Liver (tissue), 9 donors: ENCODE data around the gene POMT2. TPM values are rescaled to one million over a fixed set of nuclear protein-coding genes. Genes with fewer than 3 reads are reported as not detected.

Experiments
- DNase-seq: peaks from one replicate; pipeline ENCODE4 v3.0.0-alpha.2; 2017; ENCODE audit warnings: low spot score
- H3K27ac ChIP-seq, 2 donors: one replicate each; pipeline ENCODE4 v1.7.0; 2013; ENCODE audit warnings: inconsistent platforms in 2 of 2, low read length in 2 of 2, control low read depth in 1 of 2, low read depth in 1 of 2, mild to moderate bottlenecking in 1 of 2
- H3K27me3 ChIP-seq, 4 donors: one replicate each; pipeline versions ENCODE4 v1.6.1 to v1.7.0; 2013; ENCODE audit warnings: low read length in 3 of 4, inconsistent platforms in 1 of 4, mild to moderate bottlenecking in 1 of 4, moderate library complexity in 1 of 4; ENCODE audit not compliant: control insufficient read depth in 4 of 4, insufficient read depth in 4 of 4
- H3K36me3 ChIP-seq, 4 donors: one replicate each; pipeline versions ENCODE4 v1.6.1 to v1.7.0; 2013; ENCODE audit warnings: low read length in 3 of 4, mild to moderate bottlenecking in 3 of 4, low read depth in 1 of 4, moderate library complexity in 1 of 4; ENCODE audit not compliant: control insufficient read depth in 4 of 4, insufficient read depth in 3 of 4
- H3K4me1 ChIP-seq, 4 donors: one replicate each; pipeline versions ENCODE4 v1.6.1 to v1.7.0; 2013; ENCODE audit warnings: low read length in 3 of 4, mild to moderate bottlenecking in 3 of 4, moderate library complexity in 1 of 4; ENCODE audit not compliant: control insufficient read depth in 4 of 4, insufficient read depth in 4 of 4
- H3K4me3 ChIP-seq, 3 donors: one replicate each; pipeline versions ENCODE4 v1.6.1 to v1.7.0; 2013; ENCODE audit warnings: low read length in 3 of 3, control low read depth in 1 of 3, low read depth in 1 of 3, mild to moderate bottlenecking in 1 of 3
- H3K9ac ChIP-seq, 2 donors: one replicate each; pipeline ENCODE4 v1.7.0; 2013; ENCODE audit warnings: low read length in 2 of 2, mild to moderate bottlenecking in 2 of 2, moderate library complexity in 2 of 2, control low read depth in 1 of 2, low read depth in 1 of 2
- H3K9me3 ChIP-seq, 4 donors: one replicate each; pipeline versions ENCODE4 v1.6.1 to v1.7.0; 2013; ENCODE audit warnings: low read length in 3 of 4; ENCODE audit not compliant: control insufficient read depth in 4 of 4
- EGR1 ChIP-seq, 2 donors: IDR thresholded peaks; 2 replicates each; pipeline ENCODE4 v1.6.1; 2016 to 2018; ENCODE audit warnings: antibody characterized with exemption in 2 of 2, low read depth in 2 of 2
- FOXA1 ChIP-seq: IDR thresholded peaks from 2 replicates; pipeline ENCODE4 v1.6.1; 2016; ENCODE audit warnings: antibody characterized with exemption
- FOXA2 ChIP-seq: IDR thresholded peaks from 2 replicates; pipeline ENCODE4 v1.6.1; 2016; ENCODE audit warnings: antibody characterized with exemption
- HNF4A ChIP-seq, 2 donors: conservative IDR thresholded peaks; 2 replicates each; pipeline ENCODE4 v1.6.1; 2016; ENCODE audit warnings: antibody characterized with exemption in 2 of 2, mild to moderate bottlenecking in 2 of 2
- HNF4G ChIP-seq: IDR thresholded peaks from 2 replicates; pipeline ENCODE4 v1.6.1; 2016; ENCODE audit warnings: antibody characterized with exemption
- JUND ChIP-seq, 2 donors: IDR thresholded peaks; 2 replicates each; pipeline ENCODE4 v1.6.1; 2016; ENCODE audit warnings: antibody characterized with exemption in 2 of 2
- NR2F2 ChIP-seq: IDR thresholded peaks from 2 replicates; pipeline ENCODE4 v1.6.1; 2016; ENCODE audit warnings: antibody characterized with exemption
- RXRA ChIP-seq, 2 donors: IDR thresholded peaks; 2 replicates each; pipeline ENCODE4 v1.6.1; 2017 to 2018; ENCODE audit warnings: antibody characterized with exemption in 2 of 2, mild to moderate bottlenecking in 1 of 2
- SP1 ChIP-seq: IDR thresholded peaks from 2 replicates; pipeline ENCODE4 v1.6.1; 2018; ENCODE audit warnings: antibody characterized with exemption, mild to moderate bottlenecking
- TAF1 ChIP-seq: conservative IDR thresholded peaks from 2 replicates; pipeline ENCODE4 v1.6.1; 2016; ENCODE audit warnings: antibody characterized with exemption, mild to moderate bottlenecking
- YY1 ChIP-seq: IDR thresholded peaks from 2 replicates; pipeline ENCODE4 v1.6.1; 2016; ENCODE audit warnings: antibody characterized with exemption, mild to moderate bottlenecking
- ZBTB33 ChIP-seq: IDR thresholded peaks from 2 replicates; pipeline ENCODE4 v1.6.1; 2016; ENCODE audit warnings: antibody characterized with exemption
- WGBS: extraction: QIAGEN DNeasy Blood & Tissue Kit; methylation state at CpG from one replicate; pipeline ENCODE4 v1.1.7; 2013; 5-methylcytosine and 5-hydroxymethylcytosine counted together
- polyA plus RNA-seq, 2 donors: library from polyadenylated mRNA; stranded (reverse) in 1 of 2; unstranded in 1 of 2; fragments of 200-250 nt in 1 of 2; fragments of >200 nt in 1 of 2; fragmentation: Nextera tagmentation in 1 of 2; extraction: Ambion mirVana in 1 of 2; gene quantifications; one replicate each; pipeline versions ENCODE4 v1.2.1 to v1.2.3, GENCODE V29; 2013 to 2015
- total RNA-seq, 2 donors: library from RNA; depleted of rRNA; stranded (reverse); fragments of >200 nt; gene quantifications; one replicate each; pipeline ENCODE4 v1.2.3, GENCODE V29; 2014
- TF ChIP-seq, protein P1 (sequence below): fragments of 150-350 bp; IDR thresholded peaks from 2 replicates; pipeline ENCODE4 v1.5.1; 2017; ENCODE audit warnings: improper control_type of control experiment, low read depth, low read length; ENCODE audit not compliant: missing input control
- TF ChIP-seq, protein P2 (sequence below): IDR thresholded peaks from 2 replicates; pipeline ENCODE4 v1.6.1; 2016; ENCODE audit warnings: antibody characterized with exemption, mild to moderate bottlenecking
- TF ChIP-seq, protein P3 (sequence below): IDR thresholded peaks from 2 replicates; pipeline ENCODE4 v1.6.1; 2016; ENCODE audit warnings: antibody characterized with exemption
- TF ChIP-seq, protein P4 (sequence below): IDR thresholded peaks from 2 replicates; pipeline ENCODE4 v1.6.1; 2016; ENCODE audit warnings: antibody characterized with exemption
- donor health status: healthy.
- donor health status: healthy.
- donor health status: healthy.
- donor health status: healthy.
- donor health status: healthy.

The POMT2 gene
- total and polyA plus RNA-seq, 4 donors = 4.8 to 13.1 (median 5.3) TPM

DNA sequence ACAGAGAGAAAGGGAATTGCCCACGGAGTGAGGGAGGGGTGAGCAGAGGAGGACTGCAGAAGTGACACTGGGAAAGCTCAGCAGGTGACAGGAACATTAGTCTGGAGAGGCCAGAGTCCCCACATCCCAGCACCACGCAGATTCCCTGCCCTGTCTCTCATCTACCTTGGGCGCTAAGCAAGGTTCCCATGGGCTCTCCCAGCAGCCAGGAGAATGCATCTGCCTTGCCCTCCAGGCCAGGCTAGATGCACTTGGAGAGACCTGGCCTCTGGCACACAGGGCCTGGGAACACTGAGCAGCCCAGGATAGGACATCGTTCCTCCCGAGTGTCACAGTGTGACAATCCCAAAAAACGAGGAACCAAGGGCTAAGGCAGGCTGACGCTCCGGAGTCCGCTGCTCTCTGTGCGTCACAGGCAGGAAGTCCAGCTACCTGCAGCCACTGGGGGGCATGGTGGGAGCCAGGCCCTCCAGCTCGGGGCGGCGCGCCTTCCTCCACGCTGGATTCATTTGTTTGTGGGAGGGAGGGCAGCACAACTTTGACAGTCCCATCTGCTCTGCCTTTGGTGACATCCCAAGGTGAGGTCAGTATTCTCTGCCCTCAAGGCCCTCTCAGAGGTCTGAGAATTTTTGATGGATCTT is 44.3 kb downstream of the POMT2 start:
- no peak for DNase-seq
- TF ChIP-seq FOXA1 (no peak), ZBTB33 (no peak), EGR1 (IDR thresholded peaks at IDR 0.05; ENCODE audit: low read depth in 2 of 2) (no peak), SP1 (no peak), FOXA2 (no peak), HNF4G (no peak), NR2F2 (no peak), YY1 (no peak), HNF4A (conservative IDR thresholded peaks at IDR 0.05) (no peak), TAF1 (no peak), JUND (IDR thresholded peaks at IDR 0.05) (no peak), RXRA (IDR thresholded peaks at IDR 0.05) (no peak)
- TF ChIP-seq, protein P1, sequence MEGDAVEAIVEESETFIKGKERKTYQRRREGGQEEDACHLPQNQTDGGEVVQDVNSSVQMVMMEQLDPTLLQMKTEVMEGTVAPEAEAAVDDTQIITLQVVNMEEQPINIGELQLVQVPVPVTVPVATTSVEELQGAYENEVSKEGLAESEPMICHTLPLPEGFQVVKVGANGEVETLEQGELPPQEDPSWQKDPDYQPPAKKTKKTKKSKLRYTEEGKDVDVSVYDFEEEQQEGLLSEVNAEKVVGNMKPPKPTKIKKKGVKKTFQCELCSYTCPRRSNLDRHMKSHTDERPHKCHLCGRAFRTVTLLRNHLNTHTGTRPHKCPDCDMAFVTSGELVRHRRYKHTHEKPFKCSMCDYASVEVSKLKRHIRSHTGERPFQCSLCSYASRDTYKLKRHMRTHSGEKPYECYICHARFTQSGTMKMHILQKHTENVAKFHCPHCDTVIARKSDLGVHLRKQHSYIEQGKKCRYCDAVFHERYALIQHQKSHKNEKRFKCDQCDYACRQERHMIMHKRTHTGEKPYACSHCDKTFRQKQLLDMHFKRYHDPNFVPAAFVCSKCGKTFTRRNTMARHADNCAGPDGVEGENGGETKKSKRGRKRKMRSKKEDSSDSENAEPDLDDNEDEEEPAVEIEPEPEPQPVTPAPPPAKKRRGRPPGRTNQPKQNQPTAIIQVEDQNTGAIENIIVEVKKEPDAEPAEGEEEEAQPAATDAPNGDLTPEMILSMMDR = no peak
- TF ChIP-seq, protein P2, sequence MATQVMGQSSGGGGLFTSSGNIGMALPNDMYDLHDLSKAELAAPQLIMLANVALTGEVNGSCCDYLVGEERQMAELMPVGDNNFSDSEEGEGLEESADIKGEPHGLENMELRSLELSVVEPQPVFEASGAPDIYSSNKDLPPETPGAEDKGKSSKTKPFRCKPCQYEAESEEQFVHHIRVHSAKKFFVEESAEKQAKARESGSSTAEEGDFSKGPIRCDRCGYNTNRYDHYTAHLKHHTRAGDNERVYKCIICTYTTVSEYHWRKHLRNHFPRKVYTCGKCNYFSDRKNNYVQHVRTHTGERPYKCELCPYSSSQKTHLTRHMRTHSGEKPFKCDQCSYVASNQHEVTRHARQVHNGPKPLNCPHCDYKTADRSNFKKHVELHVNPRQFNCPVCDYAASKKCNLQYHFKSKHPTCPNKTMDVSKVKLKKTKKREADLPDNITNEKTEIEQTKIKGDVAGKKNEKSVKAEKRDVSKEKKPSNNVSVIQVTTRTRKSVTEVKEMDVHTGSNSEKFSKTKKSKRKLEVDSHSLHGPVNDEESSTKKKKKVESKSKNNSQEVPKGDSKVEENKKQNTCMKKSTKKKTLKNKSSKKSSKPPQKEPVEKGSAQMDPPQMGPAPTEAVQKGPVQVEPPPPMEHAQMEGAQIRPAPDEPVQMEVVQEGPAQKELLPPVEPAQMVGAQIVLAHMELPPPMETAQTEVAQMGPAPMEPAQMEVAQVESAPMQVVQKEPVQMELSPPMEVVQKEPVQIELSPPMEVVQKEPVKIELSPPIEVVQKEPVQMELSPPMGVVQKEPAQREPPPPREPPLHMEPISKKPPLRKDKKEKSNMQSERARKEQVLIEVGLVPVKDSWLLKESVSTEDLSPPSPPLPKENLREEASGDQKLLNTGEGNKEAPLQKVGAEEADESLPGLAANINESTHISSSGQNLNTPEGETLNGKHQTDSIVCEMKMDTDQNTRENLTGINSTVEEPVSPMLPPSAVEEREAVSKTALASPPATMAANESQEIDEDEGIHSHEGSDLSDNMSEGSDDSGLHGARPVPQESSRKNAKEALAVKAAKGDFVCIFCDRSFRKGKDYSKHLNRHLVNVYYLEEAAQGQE = no peak
- TF ChIP-seq, protein P3, sequence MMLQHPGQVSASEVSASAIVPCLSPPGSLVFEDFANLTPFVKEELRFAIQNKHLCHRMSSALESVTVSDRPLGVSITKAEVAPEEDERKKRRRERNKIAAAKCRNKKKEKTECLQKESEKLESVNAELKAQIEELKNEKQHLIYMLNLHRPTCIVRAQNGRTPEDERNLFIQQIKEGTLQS = no peak
- TF ChIP-seq, protein P4, sequence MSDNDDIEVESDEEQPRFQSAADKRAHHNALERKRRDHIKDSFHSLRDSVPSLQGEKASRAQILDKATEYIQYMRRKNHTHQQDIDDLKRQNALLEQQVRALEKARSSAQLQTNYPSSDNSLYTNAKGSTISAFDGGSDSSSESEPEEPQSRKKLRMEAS = no peak
- H3K36me3 ChIP-seq = peaks cover 0 to 32% (median 8%) of the 10 kb centered on the region in 4 donors
- H3K9me3 ChIP-seq = no peaks in the 10 kb centered on the region
- no peak overlapping the region for H3K9ac ChIP-seq
- H3K4me3 ChIP-seq = no peak overlapping the region
- 88% methylated on average over 15 of the region's 15 CpGs for WGBS
- no peaks in the 10 kb centered on the region for H3K4me1 ChIP-seq
- no peak overlapping the region for H3K27ac ChIP-seq
- peaks cover 0 to under 1% (median 0%) of the 10 kb centered on the region in 4 donors for H3K27me3 ChIP-seq
